Breast epithelium (tissue), 4 donors: ENCODE results near the gene HOXB4. TPM values are rescaled to one million over a fixed set of nuclear protein-coding genes. Genes with fewer than 3 reads are reported as not detected.

Experiments
- DNase-seq, 2 donors: peaks; one replicate each; pipeline ENCODE4 v3.0.0-alpha.2; 2019; ENCODE audit warnings: low spot score in 2 of 2
- H3K27ac ChIP-seq, 2 donors: fragments of 200-600 bp; sonication (generic) in 1 of 2; one replicate each; pipeline ENCODE4 v1.5.1; 2016 to 2019; ENCODE audit warnings: mild to moderate bottlenecking in 1 of 2
- H3K27me3 ChIP-seq, 2 donors: fragments of 200-600 bp; sonication (generic) in 1 of 2; one replicate each; pipeline versions ENCODE4 v1.5.1 to v1.6.0; 2017 to 2019; ENCODE audit warnings: control low read depth in 1 of 2, mild to moderate bottlenecking in 1 of 2
- H3K36me3 ChIP-seq: fragments of 200-600 bp; one replicate; pipeline ENCODE4 v1.5.1; 2019
- H3K4me1 ChIP-seq, 2 donors: fragments of 200-600 bp; sonication (generic); one replicate each; pipeline ENCODE4 v1.5.1; 2016 to 2019; ENCODE audit warnings: control low read depth in 1 of 2
- H3K4me3 ChIP-seq, 3 donors: fragments of 200-600 bp; sonication (generic); 1 replicate in 2 of 3; 2 replicates in 1 of 3; pipeline ENCODE4 v1.5.1; 2016 to 2019; ENCODE audit warnings: mild to moderate bottlenecking in 3 of 3, moderate library complexity in 2 of 3
- H3K9me3 ChIP-seq, 2 donors: fragments of 200-600 bp; sonication (generic) in 1 of 2; one replicate each; pipeline ENCODE4 v1.5.1; 2016 to 2019; ENCODE audit warnings: control low read depth in 1 of 2
- CTCF ChIP-seq, 3 donors: fragments of 450-650 bp; IDR thresholded peaks; one replicate each; pipeline ENCODE4 v1.5.1; 2016 to 2017; ENCODE audit warnings: antibody characterized with exemption in 3 of 3, mild to moderate bottlenecking in 3 of 3, moderate library complexity in 3 of 3
- POLR2A ChIP-seq: fragments of 450-650 bp; IDR thresholded peaks from one replicate; pipeline ENCODE4 v1.6.1; 2016; ENCODE audit warnings: antibody characterized with exemption, mild to moderate bottlenecking, moderate library complexity
- POLR2AphosphoS5 ChIP-seq, 3 donors: sonication (generic); formaldehyde crosslinking; IDR thresholded peaks; one replicate each; pipeline ENCODE4 v1.6.1; 2017; ENCODE audit warnings: antibody characterized with exemption in 3 of 3
- intact Hi-C: fragments of 100-400 bp; cut with DNase I; formaldehyde crosslinking; loops from one replicate; pipeline ENCODE4 v1.15.1; 2023; ENCODE audit warnings: low total_unique reads
- total RNA-seq, 3 donors: library from RNA; depleted of rRNA; stranded (reverse); fragments of >200 nt; gene quantifications; one replicate each; pipeline ENCODE4 v1.1.0, GENCODE V29; 2016

Gene HOXB4
- total RNA-seq, 3 donors from 2014 or later: 2.2 to 7.5 (median 2.3) TPM

- H3K27ac ChIP-seq: peak overlapping the region; percentile 64 to 92
- intact Hi-C loops: no loop called here
- H3K36me3 ChIP-seq: no peaks in the 10 kb centered on the region
- TF ChIP-seq CTCF (IDR thresholded peaks at IDR 0.05): no peak
- TF ChIP-seq POLR2A: no peak
- H3K27me3 ChIP-seq: peaks cover 0 to 12% of the 10 kb centered on the region in 2 donors
- H3K4me3 ChIP-seq: peak overlapping the region in 2 of 3 donors; percentile 15 to 51
- DNase-seq: no peak
- H3K4me1 ChIP-seq: peaks cover 0 to 3% of the 10 kb centered on the region in 2 donors
- H3K9me3 ChIP-seq: no peaks in the 10 kb centered on the region
These were observed 18.9 kb downstream of the HOXB4 start for GRCh38 chr17:48559122-48559839.

GRCh38 chr17:48558831-48559121 is 19.4 kb downstream of the HOXB4 start:
- peaks cover 0 to 3% of the 10 kb centered on the region in 2 donors for H3K4me1 ChIP-seq
- TF ChIP-seq POLR2A: no peak
- no peak for TF ChIP-seq CTCF (IDR thresholded peaks at IDR 0.05)
- no peak for TF ChIP-seq POLR2AphosphoS5 (IDR thresholded peaks at IDR 0.05)
- H3K36me3 ChIP-seq: no peaks in the 10 kb centered on the region
- no peak for DNase-seq
- intact Hi-C loops: no loop called here
- H3K4me3 ChIP-seq: peak overlapping the region in 2 of 3 donors; percentile 15 to 51
- H3K9me3 ChIP-seq: no peaks in the 10 kb centered on the region
- H3K27me3 ChIP-seq: peaks cover 0 to 7% of the 10 kb centered on the region in 2 donors
- peak overlapping the region; percentile 64 to 92 for H3K27ac ChIP-seq

GRCh38 chr17:48558057-48558830 is 19.9 kb downstream of the HOXB4 start:
- no peaks in the 10 kb centered on the region for H3K36me3 ChIP-seq
- peaks cover 0 to 2% of the 10 kb centered on the region in 2 donors for H3K27me3 ChIP-seq
- no peaks in the 10 kb centered on the region for H3K4me1 ChIP-seq
- peak overlapping the region in 2 of 3 donors; percentile 15 to 51 for H3K4me3 ChIP-seq
- peak overlapping the region; percentile 64 to 92 for H3K27ac ChIP-seq
- H3K9me3 ChIP-seq: no peaks in the 10 kb centered on the region
- DNase-seq: no peak
- intact Hi-C loops: no loop called here
- TF ChIP-seq POLR2AphosphoS5 (IDR thresholded peaks at IDR 0.05) (no peak), CTCF (IDR thresholded peaks at IDR 0.05) (no peak), POLR2A (no peak)

- intact Hi-C loops: no loop called here
- peak overlapping the region; percentile 78 to 89 for H3K27ac ChIP-seq
- no peaks in the 10 kb centered on the region for H3K9me3 ChIP-seq
- TF ChIP-seq CTCF (IDR thresholded peaks at IDR 0.05) (no peak), POLR2AphosphoS5 (IDR thresholded peaks at IDR 0.05) (no peak), POLR2A (no peak)
- H3K27me3 ChIP-seq: no peaks in the 10 kb centered on the region
- peak overlapping the region in 2 of 3 donors; percentile 15 to 51 for H3K4me3 ChIP-seq
- no peak for DNase-seq
- H3K4me1 ChIP-seq: no peaks in the 10 kb centered on the region
- no peaks in the 10 kb centered on the region for H3K36me3 ChIP-seq
These were observed 21.4 kb downstream of the HOXB4 start for GRCh38 chr17:48556576-48557401.
